ENCODE results near the gene FAM240A.
A peak's percentile ranks its signal among the peaks of the same experiment; 100 is the strongest.
"Not testable (repeated sequence)": the region's sequence is repeated elsewhere in the genome, so short reads cannot be mapped to it uniquely, and the experiment has no call there.

The FAM240A gene

DNA sequence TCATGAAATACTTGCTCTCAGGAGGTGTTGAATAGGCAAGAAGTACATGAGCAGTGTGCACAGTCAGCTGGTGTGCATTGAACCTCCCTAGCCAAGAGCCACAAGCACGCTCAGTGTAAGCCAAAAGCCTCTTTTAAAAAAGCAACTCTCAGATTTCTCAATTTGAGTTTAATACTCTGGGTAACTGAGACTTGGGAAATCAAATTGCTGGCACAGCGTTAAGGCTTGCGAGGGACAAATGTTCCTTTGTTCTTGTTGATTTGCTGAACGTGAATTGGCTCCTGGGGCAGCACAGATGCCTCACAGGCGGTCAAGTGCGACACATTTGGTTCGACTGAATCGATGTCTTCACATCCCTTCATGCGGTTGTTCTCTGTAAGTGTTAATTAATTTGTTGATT is at the start of gene FAM240A:
TSS of gene FAM240A (plus strand) at position 202 of the 400 bp plus-strand sequence. CDS start at position 361, 159 bp downstream.
- no peak for DNase-seq

DNA sequence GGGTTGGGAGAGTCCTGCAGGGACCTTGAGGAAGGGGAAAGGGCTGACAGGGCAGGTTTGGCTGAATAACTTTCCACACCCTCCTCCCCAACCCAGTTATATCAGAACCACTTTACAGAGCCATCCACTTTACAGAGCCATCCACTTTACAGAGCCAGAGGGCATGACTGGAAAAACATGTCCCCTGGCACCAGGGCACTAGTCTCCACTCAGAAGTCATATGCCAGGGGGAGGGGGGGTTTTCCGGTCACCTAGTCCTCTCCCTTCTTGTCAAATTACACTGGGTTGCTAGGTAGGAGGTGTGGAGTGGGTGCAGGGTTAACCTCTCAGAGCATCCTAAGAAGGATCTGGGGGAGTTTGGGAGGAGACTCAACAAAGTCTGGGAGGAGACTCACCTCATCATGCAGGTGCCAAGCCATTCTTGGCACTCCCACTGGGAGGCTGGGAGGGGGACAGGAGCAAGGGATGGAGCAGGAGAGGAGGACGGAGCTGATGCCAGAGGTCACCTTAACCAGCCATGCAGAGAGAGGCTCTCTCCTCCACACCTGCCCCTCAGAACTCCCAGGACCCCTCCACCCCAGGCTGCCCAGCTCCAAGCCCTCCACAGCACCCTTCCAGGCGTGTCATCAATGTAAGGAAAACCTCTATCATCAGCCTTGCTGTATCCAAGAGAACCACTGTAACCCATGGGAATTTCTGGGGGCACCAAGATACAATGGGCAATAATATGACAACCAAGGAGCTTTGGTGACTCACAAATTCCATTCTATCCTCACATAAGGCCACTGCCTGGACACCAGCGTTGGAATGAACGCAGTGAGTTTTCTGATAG is 47.9 kb upstream of the FAM240A start:
- DNase-seq: no peak

DNA sequence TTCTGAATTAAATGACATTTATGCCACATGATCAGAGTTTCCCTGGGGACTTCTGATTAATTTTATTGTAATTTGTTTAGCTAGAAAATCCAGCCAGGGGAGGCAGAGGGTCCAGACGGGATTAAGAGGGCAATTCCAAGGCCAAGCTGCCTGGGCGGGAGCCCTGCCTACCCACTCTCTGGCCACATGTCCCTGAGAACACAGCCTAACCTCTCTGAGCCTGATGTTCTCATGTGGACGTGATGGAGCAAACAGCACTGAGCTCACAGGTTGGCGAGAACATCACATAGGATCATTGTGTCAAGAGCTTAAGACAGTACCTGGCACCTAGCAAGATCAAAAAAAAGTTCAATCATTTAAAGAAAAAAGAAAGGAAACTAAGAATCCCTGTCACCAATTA is 47.2 kb upstream of the FAM240A start:
- DNase-seq: no peak

DNA sequence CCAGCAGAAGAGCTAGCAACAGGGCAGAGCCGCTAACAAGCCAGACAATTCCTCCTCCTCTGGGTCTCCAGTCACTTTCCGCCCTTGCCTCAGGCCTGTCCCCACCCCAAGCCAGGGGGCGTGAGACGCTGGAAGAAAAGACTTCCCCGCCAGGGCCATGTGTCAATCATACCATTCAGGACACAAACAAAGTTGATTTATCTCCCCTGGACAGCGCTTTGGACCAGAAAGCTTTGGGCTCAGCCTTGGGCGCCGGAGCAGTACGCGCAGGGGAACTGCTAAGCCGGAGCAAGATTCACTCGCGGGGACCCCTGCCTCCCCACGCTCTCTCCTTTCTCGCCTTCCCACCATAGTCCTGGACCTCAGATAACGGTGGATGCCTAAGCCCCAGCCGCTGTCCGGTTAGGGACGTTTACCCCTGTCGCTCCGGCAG is 46.7 kb upstream of the FAM240A start:
- DNase-seq: no peak

DNA sequence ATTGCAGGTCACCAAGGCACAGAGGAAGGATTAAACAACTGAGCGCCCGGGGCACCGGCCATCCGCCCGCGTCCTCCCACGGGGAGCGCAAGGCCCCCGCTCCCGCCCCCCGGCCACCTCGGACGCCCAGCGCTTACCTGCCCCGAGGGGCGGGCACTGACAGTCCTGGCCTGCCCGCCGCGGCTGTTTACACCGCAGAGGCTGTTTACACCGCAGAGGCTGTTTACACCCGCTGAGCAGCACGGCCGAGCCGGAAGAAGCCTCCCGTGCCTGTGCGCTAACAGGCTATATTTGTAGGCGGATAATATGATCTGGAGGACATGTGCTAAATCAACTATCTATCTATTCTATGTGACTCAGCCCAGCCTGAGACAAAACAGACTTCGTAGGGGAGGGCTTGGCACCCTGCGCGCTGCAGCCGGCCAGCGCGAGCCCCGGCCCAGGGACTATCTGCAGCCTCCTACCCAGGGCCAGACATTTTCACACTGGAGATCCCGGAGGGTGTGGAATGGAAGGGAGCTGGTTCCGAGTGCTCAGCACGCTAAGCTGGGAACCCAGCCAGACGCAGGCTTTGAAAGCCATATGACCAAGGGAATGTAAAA is 46.2 kb upstream of the FAM240A start, which contains the start of gene LRRC2:
TSS of gene LRRC2 (minus strand) at position 263 of the 602 bp plus-strand sequence. CDS start 14,711 bp downstream, outside the sequence.
- DNase-seq: peak; percentile 29

DNA sequence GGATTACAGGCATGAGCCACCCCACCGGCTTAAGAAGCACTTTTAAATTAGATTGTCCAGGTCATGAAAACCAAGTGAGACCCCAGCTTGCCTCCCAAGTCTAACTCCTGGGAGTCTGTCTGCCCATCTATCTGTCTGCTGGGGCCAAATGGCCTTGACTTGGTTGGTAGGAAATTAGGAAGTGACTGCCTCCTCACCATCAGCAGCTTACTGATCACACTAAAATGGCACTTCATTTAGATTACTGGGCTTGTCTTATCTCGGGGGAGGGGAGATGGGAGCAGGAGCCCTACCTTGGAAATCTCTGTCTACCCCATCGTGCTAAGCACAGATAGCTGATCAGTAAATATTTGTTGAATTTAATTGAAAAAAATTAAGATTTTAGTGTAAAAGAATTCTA is 40.6 kb upstream of the FAM240A start:
- no peak for DNase-seq

DNA sequence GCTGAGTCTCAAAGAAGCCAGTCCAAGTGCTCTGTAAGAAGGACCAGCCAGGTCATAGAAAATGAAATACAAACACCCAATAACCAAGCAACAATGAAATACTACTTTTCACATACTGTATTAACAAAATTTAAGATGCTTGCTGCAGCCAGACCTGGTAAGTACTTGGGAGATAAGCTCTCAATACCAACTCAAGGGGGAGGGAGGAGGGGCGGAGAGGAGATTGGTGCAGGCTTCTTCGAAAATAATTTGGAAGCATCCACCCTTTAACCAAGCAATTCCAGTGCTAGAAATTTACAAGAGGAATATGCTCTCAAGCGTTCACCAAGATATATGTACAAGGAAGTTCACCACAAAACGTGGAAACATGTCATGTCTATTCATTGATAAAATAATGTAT is 38.6 kb upstream of the FAM240A start:
- no peak for DNase-seq

DNA sequence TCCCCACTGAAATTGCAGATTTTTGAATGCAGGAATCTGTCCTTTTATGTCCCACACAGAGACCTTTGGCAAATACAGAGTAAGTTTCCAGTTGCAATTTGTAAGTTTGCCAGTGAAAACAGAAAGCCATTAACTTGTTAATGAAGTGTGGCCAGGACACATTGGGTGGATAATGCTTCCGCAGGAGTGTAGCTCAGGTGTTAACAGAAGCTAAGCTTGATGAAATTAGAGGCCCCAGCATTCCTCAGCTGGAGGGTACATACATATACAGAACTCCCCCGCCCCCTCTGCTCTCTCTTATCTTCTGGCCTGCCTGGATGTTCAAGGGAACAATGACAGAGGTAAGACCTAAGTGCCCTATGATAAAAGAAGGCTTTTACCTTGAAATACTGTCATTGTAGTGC is 38.1 kb upstream of the FAM240A start:
- DNase-seq: no peak

DNA sequence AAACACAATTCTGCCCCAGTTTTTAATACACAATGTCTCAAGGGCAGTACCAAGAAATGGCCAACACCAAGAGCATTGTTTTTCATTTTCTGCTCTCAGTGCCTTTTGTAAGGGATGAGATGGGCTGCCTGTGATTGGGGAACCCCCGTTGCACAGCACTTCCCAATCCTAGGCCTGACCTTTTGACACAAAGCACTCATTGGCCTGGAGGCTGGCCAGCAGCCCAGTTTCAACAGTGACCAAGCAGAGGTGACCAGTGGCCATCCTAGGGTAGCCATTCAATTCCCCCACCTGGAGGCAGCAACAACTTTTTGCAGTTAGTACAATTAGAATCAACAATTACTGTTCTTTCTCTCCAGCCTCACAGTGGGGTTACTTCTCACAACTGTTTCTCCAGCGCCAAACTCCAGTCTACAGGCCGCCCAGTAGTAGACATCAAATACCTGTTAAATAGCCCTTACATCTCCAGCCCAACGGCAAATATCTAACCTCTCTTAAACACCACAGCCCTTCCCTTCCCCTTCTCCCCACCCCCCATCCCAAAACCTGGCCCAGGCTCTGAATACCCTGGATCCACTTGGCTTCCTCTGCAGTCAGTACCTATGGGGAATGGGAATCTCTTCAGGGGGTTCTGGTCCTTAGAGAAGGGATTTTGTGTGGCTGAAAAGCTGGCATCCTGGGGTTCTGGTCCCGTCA is 37.3 kb upstream of the FAM240A start:
- no peak for DNase-seq

DNA sequence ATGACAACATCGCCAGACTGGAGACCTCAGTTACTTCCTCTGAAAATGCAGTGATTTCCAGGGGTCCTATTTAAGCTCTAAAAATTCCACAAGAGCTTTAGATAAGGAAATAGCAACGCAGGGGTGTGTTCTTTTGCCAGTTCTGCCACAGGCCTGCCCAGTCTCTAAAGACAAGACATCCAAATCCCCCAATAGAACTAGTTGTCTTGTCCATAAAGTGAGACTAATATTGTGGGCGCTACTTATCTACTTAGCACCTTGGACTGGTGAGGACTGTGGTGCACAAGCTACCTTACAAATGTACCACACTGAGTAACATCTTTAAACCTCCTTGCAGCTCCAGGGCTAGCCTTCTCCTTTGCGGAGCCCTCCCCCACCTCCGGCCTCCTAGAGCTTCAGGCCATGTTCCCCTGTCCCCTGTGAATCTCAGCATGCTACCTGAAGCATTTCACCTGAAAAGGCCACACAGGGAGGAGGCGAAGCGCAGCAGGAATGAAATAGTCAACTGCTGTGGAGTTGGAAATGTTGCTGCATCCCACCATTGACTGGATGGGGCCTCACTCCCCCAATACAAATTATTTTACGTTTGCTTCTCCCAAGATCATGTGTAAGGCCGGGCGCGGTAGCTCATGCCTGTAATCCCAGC is 36.6 kb upstream of the FAM240A start:
- DNase-seq: no peak

DNA sequence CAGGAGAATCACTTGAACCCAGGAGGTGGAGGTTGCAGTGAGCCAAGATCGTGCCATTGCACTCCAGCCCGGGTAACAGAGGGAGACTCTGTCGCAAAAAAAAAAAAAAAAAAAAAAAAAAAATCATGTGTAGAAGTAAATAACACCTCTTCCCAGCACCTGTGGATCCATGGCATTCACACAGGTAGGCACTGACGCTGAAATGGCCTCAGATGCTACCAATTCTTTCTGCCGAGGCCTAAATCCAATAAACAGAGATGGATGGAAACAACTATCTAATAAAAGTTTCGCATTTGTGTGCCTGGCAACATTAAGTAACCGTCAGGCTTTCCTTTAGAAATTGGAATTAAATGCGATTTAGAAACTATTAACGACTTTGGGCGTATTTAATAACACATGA is 35.9 kb upstream of the FAM240A start:
- DNase-seq: no peak

DNA sequence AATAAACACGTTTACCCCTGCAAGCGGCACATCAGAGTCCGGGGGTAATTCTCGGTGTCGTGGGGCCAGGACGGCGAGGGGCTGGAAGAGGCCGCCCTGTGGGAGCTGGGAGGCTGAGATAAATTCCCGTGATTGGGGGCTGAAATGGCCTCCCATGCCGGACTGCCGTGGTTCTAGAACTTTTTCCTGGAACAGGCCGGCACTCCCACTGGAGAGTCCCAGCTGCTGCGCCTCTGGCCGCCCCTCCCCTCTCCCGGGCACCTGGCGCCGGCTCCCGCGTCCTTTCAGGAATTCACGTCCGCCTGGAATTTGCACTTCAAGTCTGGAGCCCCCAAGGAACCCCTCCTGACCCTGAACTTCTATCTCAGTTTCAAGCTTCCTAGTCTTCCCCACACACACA is 35.4 kb upstream of the FAM240A start:
- DNase-seq: no peak

DNA sequence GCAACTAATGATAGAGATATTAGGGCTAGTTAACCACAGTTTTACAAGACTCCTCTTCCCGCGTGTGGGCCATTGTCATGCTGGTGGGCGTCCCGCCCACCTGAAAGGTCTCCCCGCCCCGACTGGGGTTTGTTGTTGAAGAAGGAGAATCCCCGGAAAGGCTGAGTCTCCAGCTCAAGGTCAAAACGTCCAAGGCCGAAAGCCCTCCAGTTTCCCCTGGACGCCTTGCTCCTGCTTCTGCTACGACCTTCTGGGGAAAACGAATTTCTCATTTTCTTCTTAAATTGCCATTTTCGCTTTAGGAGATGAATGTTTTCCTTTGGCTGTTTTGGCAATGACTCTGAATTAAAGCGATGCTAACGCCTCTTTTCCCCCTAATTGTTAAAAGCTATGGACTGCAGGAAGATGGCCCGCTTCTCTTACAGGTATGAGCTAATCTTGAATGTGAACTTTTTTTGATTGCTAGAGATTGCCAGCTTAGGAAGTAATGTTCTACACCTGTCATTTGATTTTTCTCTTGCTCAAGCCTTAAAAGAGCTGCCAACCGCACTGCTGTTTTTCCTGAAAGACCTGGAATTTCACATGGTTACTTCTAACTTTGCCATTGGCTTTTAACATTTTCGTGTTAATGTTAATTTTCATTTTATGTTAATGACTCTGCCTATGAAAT is 34.6 kb upstream of the FAM240A start:
- not testable (repeated sequence) for DNase-seq

DNA sequence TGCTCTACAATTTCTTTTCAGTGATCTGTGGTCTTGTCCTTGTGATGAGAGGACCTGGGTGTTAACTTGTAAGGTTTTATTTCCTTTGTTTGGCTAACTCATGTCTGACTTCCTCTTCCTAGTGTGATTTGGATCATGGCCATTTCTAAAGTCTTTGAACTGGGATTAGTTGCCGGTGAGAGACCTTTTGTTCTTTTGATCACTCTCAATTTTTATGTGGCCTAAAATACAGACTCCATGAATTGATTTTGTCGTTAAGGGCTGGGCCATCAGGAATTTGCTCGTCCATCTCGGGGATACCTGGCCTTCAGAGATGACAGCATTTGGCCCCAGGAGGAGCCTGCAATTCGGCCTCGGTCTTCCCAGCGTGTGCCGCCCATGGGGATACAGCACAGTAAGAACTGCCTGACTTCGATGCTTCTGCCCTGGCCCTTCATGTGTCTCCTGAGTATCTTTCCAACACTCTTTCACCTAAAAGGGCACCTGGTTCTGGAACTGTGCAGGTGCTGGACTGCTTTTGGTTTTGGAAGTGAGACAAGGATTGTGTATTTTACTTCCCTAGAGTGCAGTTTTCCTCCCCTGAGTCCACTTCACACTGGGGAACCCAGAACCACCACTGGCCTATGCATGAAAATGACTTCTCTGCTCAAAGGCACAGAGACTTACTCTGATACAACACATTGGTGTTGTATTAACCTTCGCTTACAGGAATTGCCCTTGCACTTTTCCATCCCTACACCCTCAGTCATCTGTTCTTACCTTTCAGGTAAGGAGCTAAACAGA is 33.2 kb upstream of the FAM240A start:
- DNase-seq: no peak

DNA sequence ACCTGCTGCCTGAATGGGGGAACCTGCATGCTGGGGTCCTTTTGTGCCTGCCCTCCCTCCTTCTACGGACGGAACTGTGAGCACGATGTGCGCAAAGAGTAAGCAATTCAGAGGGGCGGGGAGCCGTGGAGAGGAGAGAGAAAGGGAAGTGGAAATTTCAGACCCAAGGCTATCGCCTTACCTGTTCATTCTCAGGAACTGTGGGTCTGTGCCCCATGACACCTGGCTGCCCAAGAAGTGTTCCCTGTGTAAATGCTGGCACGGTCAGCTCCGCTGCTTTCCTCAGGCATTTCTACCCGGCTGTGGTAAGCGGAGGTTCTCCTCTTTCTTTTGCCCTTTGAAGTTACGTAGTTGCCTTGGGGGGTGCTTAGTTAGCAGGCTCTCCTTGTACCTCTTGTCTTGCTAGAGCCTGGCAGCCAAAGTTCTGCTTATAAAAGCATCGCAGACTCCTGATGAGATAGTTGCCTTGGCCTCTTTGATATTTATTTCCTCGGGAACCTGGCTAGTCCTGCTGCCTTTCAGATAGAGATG is 32.5 kb upstream of the FAM240A start:
- no peak for DNase-seq

DNA sequence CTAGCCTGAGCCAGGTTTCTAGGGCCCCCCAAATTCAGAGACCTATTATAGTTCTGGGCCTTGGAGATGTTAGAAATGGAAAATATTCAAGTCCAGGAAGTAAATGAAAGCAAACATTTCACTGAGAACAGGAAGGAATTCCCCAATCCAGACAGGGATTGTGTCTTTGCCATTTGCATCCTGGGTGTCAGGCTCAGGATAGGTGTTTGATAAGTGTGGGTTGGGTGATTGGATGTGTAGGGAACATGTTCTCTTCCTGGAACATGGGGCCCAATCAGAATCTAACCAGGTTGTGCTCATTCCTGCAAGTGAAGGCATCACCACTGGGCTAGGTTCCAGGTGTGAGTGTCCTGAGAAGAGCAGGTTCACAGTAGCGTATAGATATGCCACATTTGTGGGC is 31.6 kb upstream of the FAM240A start:
- no peak for DNase-seq

DNA sequence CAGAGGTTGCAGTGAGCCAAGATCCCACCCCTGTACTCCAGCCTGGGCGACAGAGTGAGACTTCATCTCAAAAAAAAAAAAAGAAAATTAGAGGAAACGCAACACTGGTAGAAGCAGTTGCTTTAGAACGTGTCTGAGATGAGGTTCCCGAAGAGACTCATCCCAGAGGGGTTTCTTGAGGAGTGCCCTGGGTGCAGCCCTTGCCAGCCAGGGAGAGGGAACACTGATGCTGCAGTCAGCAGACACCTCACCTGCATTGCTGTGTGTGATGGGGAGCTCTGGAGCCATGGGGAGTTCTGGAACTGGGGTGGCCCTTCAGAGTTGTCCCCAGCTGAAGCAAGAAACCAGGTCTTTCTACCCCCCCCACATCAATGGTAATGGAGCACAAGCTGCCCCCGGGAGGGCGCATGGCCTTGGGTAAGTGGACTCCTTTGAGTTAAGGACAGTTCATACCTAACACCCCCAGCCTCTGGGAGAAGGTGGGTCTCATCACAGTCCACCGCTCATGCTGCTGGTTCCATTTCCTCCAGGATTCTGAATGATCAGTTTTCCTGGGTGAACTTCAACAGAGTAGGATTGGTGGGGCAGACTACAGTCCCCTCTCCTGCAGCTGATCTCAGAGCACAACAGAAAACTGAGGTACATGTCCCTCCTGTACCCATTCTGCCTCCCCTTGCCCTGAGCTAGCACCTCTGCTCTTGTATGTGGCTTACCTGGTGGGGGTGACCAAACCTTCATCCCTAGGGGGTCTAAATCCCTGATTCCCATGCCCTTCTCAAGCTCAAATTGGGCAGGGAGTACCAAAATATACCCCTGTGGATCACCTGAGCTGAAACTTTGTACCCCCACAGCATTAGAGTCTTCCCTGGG is 27.5 kb upstream of the FAM240A start:
- DNase-seq: no peak

DNA sequence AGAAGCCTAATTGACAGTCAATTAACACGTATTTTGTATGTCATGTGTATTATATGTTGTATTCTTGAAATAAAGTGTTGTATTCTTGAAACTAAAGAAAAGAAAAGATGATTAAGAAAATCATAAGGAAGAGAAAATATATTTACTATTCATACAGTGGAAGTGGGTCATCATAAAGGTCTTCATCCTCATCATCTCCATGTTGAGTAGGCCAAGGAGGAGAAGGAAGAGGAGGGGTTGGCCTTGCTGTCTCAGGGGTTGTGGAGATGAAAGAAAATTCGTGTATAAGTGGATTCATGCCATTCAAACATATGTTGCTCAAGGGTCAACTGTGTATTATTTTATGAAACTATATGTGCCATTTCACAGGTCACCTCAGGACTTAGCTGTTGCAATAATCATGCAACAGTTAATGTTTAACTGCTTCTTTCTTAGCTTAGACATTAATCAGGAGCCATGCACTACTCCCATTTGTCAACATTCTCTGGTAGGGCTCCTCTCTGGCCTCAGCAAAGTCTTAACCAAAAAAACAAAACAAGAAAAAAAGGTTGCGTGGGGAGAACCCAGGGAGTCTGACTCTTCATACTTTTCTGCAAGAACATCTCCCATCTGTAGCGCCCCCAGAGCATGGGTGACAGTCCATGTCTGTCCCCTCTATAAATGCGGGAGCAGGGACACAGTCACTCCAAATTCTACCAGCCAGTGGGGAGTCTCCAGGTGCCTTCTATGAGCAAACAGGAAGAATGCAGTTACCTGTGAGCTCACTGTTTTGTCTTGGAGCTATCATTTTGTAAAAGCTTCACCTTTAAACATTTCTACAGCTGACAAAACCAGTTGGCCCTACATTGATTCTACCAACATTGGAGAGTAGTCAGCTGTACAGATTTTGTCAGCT is 26.3 kb upstream of the FAM240A start:
- no peak for DNase-seq

DNA sequence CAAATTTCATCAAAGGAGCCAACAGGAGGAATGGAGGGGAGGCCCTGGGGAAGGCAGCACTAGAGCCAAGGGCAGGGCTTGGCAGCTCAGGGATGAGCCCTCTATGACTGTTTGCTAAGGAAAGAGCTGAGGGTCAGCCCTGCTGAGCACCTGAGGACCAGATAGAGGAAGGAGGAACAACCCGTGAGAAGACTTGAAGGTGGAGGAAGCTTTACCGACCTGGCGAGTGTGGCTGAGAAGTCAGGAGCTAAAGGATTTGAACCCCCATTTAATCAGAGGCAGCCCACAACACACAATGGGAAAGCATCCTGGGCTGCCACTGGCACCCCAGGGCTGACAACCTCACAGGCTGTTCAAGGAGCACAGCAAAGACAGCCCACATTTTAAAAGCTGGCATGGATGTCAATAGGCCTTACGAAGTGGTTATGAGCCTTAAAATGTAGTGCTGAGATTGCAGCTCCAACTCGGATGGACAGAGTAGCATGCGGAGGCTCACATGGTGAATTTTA is 25.5 kb upstream of the FAM240A start:
- no peak for DNase-seq

Data from CD4-positive, alpha-beta T cell treated with Interleukin-21 for 1 hour (primary cell).